GM19438 (cell line): ENCODE measurements around the gene CDC45.

Experiments used
- ATAC-seq: cut with Tn5 transposase; IDR thresholded peaks from one replicate; pipeline ENCODE4 v1.9.1; 2021; ENCODE audit warnings: low read depth; ENCODE audit not compliant: unreplicated experiment

The CDC45 gene

DNA sequence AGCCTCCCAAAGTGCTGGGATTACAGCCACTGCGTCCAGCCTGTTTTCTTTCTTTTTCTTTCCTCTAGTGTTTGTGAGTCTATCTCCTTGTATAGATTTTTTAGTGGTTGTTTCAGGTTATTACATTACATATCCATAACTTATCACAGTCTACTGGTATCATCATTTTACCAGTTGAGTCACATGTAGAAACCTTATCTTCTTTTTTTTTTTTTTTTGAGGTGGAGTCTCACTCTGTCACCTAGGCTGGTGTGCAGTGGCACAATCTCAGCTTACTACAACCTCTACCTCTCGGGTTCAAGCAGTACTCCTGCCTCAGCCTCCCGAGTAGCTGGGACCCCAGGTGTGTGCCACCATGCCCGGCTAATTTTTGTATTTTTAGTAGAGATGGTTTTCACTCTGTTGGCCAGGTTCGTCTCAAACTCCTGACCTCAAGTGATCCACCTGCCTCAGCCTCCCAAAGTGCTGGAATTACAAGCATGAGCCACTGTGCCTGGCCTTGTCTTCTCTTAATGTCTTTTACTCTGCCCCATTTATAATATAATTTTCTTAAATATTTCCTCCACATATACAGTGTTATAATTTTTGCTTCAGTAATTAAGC lies 11.0 kb downstream of the CDC45 start:
- no peak for ATAC-seq

DNA sequence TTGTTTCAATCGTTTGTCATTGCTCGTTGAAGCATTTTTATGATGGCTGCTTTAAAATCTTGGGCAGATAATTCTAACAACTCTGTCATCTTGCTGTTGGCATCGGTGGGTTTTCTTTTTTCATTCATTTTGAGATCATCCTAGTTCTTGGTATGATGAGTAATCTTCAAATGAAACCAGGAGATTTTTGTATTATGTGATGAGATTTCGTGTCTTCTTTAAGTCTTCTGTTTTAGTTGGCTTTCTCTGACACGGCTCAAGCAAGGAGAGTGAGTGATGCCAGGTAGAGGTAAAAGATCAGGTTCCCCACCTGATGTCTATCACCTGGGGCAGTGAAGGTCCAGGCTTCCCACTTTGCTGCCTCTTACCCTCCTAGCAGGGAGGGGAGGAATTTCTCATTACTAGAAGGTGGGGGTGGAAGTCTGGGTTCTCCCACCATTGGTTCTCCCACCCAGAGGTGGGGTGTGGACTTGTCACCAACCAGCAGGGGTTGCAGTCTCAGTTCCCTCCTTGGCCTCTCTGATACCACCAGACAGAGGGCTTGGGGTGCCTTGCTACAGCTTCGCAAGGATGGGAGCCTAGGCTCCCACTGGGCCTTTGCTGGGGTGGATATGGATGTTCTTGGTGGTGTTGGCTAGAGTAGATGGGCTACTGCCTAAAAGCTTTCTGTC lies 12.9 kb downstream of the CDC45 start:
- ATAC-seq = no peak

DNA sequence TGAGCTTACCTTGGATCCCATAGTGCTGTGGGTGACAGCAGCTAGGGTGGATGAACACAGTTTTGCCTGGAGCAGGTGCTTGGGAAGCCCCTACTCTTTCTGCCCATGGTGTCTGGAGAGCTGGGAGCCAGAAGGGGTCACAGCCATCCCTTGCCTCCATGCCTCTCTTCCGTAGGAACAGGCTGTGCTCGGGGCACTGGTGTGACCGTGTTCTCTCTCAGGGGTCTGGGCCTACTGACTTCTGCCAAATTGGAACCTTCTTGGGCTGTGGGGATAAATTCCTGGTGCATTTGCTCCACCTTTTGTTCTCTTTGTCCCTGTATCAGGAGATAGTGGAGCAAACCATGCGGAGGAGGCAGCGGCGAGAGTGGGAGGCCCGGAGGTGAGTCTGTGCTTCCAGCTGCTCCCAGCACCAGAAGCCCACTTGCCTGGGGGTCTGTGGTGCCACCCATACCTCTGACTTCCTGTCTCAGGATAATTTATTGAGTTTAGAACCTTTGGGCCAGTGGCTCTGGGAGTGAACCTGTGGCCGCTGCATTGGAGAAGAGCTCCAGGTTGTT lies 14.4 kb downstream of the CDC45 start:
- no peak for ATAC-seq

DNA sequence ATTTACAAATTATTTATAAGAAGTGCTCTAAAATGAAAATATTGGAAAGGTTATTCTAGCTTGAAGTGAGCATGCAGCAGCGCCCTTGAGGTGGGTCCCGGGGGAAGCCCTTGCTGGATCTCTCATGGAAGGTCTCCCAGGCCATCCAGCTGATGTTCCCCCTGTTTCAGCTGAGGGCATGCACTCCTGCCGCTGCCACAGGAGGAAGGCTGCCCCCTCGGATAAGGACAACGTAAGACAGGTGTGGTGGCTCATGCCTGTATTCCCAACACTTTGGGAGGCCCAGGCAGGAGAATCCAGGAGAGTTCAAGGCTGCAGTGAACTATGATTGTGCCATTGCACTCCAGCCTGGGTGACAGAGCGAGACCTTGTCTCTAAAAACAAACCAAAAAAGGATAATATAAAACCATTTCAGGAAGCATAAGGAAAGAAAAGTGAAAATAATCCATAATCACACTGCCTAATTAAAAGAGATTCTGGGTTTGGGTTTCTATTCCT lies 15.0 kb downstream of the CDC45 start:
- ATAC-seq = no peak

DNA sequence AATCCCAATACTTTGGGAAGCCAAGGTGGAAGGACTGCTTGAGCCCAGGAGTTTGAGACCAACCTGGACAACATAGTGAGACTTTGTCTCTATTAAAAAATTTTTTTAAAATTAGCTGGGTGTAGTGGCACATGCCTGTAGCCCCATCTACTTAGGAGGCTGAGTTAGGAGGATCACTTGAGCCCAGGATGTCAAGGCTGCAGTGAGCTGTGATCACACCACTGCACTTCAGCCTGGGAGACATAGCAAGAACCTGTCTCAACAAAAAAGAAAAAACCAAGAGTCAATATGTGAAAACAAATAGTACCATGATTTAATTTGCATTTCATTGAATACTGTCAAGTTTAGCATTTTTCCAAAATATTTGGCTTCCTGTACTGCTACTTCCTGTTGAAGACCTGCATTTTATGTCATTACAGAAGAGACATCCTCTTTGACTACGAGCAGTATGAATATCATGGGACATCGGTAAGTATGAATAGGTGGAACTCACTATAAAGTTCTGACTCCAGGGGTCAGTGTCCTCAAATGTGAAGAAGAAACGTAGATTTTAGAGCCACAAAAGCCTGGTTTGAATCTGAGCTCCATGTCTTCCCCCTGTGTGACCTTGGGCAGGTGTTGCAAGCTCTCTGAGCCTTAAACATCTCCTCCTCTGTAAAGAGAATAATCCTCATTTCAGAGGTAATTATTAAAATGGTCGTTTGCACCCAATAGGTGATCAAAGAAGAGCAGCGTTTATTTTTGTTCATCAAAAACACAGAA lies 16.0 kb downstream of the CDC45 start:
- no peak for ATAC-seq

DNA sequence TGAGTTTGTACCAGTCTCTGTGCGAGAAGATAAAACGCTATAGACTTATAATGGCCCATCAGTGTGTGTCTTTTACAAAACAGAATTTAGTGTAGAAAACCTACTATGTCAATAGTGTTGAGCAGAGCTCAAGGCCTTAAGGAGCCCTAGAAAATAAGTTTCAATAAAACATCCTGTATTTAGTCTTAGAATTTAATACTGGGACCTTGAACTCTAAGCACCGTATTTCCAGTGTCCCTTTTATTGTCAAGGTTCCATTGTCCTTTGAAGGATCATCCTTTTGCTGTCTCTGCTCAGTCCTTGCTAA lies 16.6 kb downstream of the CDC45 start:
- ATAC-seq = no peak

DNA sequence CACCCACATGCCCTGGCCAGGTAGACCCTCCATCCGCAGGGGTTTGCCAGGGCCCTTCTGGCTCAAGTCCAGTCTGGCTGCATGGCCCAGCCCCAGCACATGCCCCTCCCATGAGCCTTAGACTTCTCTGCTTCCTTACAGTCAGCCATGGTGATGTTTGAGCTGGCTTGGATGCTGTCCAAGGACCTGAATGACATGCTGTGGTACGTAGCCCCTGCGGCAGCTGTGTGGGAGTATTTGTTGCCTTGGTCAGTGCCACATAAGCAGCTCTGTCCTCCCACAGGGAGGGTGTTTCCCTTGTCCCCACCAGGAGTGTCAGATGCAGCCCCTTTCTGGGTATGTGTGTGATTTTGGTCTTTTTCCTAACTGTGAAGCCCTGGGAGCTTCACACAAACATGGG lies 17.5 kb downstream of the CDC45 start:
- no peak for ATAC-seq

DNA sequence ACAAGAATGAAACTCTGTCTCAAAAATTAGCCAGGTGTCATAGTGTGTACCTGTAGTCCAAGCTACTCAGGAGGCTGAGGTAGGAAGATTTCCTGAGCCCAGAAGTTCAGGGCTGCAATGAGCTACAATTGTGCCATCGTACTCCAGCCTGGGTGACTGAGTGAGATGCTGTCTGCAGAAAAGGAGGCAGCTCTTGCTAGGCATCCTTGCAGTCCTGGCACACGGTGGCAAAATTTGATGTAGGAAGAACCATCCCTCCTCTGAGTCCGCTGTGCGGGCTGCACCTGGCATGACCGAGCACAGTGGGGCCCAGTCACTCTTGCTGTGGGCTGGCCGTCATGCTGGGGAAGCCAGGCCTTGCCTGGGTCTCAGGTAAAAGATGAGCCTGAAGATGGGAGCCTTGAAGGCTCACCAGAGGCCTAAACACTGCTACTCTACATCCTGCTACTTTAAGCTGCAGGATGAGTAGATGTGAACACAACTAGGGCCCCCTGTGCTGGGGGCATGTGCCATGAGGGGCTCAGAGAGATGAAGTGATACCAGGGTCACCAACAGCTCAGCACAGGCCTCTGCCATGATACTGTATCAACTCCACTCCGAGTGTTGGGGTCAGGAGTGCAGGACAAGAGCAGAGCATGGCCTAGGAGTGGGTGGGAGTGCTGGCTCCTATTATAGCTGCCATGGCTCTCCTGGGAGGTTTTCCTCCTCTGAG lies 18.6 kb downstream of the CDC45 start:
- no peak for ATAC-seq

DNA sequence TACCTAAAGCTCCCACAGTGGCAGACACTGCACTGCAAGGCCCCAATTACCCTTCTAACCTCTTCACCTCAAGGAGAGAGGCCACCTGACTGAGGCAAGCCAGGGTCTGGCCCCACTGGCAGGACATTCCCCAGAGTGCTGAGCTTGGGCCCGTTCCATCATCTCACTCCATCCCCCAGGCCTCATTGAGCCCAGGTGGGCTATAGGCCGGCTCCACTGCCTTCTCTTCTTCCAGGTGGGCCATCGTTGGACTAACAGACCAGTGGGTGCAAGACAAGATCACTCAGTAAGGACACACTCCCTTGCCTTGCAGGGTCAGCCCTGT lies 19.1 kb downstream of the CDC45 start:
- no peak for ATAC-seq

DNA sequence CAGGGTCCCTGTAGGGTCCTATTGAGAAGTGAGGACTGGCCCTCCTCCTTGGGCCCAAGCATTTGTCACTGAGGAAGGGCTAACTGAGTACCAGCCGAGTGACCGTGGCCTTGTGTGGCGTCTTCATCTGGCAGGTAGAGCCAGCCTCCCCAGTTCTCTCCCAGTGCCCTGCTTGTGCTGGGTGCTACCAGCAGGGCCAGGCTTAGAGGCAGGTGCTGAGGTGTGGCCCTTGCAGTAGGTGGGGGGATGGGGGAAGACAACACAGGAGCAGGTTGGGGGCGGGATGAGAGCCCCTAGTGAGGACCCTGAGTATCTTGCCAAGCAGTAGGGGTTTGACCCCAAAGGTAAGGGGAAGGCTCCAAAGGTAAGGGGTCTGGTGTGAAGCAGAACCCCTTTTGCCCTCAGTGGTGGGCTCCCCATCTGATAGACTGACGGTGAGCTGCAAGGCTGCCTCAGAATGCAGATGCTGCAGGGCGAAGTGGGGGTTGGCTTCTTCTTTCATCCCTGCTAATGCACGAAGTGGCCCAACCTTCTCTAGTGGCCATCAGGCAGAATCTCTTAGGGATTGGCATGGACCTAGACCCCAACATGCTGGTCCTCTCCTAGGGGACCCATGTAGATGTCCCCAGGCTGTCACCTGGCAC lies 19.6 kb downstream of the CDC45 start:
- ATAC-seq = no peak

DNA sequence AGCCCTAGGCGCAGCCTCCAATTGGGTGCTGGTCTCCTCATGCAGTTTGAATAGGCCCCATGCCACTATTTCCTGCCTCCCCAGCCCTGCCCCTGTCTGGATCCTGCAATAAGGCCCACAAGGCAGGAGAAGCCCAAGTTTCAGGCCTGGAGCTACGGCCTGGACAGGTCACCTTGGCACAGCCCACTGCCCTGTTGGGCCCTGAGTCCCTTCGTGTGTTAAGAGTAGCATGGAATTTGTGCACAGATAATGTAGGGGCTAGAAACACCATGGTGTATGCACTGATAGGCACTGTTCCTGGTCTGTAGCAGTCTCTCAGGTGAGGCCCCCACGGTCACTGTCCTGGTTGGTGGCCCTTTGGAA lies 20.1 kb downstream of the CDC45 start:
- ATAC-seq = no peak

DNA sequence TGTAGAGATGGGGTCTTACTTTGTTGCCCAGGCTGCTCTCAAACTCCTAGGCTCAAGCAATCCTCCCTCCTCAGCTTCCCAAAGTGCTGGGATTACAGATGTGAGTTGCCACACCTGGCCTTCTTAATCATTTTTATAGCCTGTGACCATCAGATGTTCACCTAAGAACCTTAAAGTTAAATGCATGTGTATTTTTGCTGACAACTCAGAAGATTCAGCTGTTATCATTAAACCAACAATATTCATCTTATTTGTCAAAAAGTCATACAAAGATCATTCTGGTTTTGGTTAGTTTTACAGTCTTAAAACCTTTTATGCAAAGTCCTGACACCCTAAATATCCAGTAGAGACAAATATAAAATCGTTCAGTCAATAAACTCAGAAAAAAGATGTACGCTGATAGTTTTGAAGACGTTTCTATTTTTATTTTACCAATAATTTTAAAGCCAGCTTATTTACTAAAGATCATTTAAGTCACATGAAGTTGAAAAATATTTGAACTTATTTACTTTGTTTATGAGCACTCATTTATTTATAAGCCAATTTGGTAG lies 22.3 kb downstream of the CDC45 start:
- no peak for ATAC-seq

DNA sequence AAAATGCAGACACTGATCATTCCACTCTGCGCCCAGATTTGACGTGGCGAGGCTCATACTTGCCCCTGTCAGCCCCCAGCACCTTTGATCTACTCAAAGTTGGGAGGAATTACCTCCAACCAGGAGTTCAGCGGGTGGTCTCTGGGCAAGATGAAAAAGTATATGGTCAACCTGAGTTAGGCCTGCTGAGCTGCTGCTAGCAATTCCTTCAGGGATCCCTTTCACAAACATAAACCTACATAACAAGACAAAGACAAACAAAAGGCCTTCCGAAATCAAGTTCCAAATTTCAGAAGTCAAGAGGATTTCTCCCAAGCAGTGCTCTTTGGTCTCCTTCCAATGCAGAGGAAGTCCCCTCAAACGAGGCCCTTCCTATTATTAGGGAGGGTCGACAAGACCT lies 23.6 kb downstream of the CDC45 start:
- no peak for ATAC-seq

DNA sequence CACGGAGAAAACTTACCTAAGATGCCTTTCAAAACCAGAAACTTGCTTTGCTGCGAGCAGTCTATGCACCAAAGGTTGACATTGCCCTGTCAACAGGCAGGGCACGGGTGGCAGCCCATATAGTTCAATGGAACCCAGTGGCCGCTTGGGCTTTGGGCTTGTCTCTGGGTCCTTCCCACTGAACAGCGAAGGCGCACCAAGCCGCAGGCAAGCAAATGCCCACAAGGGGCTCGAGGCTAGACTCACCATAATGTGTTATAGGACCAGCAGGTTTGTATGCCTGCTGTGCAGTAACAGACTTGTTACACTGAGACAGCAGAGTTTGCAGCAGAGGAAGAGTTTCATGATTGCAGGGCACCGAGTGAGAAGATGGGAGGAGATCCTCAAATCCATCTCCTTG lies 24.1 kb downstream of the CDC45 start:
- no peak for ATAC-seq

DNA sequence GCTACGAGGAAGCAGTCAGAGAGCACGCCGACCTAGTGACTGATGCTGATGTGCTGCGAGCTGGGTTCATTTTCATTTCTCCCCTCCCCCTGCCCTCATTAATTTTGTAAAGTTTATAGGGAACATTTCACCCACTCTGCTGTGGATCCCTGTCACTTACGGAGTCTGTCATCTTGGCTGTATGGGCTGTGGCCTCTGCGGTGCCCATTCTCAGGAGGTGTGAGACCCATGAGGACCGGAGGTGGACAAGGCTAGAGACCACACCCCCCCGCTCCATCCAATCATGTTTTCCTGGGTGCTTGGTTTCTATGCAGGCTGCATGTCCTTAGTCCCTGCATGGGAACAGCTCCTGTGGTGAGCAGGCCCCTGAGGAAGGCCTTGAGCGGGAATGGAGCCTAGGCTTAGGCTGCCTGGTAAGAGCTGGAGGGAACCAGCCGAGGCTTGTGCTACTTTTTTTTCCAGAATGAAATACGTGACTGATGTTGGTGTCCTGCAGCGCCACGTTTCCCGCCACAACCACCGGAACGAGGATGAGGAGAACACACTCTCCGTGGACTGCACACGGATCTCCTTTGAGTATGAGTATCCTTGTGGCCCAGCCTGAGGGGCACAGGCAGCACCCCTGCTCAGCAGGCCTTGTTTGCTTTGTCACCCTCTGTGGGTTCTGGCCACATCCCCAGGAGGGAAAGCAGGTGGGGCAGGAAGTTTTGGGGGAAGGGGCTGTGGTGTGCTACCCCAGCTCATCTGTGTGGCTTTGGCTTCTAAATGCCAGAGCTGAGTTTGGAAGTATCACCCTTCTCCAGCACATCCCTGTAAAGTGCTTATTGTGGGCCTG lies 25.4 kb downstream of the CDC45 start:
- no peak for ATAC-seq

DNA sequence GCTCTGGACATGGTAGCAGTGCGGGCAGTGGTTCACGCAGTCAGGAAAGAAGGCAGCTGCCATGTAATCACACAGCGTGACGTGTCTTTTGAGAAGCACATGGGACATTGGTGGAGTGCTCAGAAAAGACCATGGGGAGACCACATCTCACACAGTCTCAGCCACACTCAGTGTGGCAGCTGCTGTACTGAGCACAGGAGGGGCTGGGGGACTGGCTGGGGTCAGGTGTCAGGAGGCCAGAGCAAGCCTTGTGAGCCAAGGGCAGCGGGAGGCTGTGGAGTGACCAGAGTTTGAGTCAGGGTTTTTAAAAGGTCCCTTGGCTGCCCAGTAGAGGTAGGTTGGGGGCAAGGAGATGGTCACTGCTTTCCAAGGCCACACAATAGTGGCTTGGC lies 26.0 kb downstream of the CDC45 start:
- no peak for ATAC-seq

DNA sequence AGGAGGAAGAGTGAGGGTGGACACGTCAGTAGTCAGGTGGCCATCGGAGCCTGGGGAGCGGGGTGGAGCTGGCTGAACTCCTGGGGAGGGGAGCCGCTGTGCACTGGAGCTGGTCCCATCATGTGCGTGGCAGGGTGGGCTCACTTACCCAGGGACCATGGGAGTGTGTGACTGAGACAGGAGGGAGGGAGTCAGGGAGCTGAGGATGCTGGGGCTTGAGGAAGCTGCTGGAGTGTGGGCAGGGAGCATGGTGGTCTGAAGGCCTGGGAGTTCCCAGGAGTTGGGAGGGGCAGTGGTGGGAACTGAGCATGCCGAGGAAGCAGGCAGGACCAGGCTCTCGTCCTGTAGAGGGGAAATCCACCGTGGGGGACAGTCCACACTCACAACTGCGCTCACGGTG lies 26.5 kb downstream of the CDC45 start:
- no peak for ATAC-seq

DNA sequence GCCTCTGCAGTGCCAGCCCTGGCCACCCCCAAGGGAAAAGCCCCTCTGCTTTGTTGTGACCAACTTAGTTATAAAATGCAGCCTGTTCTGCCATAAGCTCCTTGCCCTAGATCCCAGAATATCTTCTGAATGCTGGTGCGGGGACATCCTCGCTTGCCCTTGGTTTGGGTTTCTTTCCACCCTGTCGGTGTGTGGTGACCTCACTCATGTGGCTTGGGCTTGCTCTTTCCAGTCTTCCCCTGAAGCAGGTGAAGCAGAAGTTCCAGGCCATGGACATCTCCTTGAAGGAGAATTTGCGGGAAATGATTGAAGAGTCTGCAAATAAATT lies 27.8 kb downstream of the CDC45 start:
- ATAC-seq = no peak

DNA sequence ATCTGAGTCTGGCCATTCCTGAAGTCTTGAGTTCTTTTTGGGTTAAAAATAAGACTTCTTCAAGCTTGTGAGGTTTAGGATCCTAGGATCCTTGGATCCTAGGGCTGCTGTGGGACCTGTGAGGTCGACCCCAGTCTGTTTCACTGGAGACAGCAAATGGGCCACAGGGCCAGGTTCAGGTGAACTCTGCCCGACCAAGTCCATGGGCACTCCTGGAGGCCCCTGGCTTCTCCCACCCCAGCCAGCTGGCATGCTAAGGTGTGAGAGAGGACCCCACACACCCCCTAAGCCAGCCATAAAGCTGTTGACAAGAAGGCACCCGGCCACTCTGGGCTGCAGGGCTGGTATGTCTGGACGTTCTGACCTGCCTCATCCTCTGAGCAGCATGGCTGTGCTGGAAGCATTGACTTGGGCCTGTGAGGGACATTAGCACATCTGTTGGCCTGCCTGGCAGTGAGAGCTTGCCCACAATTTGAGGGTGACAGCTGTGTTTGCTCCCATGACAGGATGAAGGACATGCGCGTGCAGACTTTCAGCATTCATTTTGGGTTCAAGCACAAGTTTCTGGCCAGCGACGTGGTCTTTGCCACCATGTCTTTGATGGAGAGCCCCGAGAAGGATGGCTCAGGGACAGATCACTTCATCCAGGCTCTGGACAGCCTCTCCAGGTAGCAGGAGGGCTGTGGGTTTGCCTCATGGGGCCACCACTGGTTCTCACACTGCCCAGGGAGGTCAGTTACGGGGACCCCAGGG lies 28.5 kb downstream of the CDC45 start:
- ATAC-seq = no peak
